Left ventricle myocardium inferior (tissue), 1 donor: ENCODE results near the gene GTF2IRD1. TPM values are rescaled to one million over a fixed set of nuclear protein-coding genes. Genes with fewer than 3 reads are reported as not detected.

Experiments
- DNase-seq: peaks from one replicate; pipeline ENCODE4 v3.0.0-alpha.2; 2020
- H3K27ac ChIP-seq: fragments of 200-600 bp; replicated peaks from 2 replicates; pipeline ENCODE4 v1.8.0; 2021
- H3K27me3 ChIP-seq: fragments of 200-600 bp; 2 replicates; pipeline ENCODE4 v1.8.0; 2021; ENCODE audit warnings: low read depth
- H3K36me3 ChIP-seq: fragments of 200-600 bp; 2 replicates; pipeline ENCODE4 v1.8.0; 2021
- H3K4me1 ChIP-seq: fragments of 200-600 bp; 2 replicates; pipeline ENCODE4 v1.8.0; 2021
- H3K4me3 ChIP-seq: fragments of 200-600 bp; 2 replicates; pipeline ENCODE4 v1.8.0; 2021; ENCODE audit warnings: mild to moderate bottlenecking, moderate library complexity
- H3K9me3 ChIP-seq: fragments of 200-600 bp; replicated peaks from 2 replicates; pipeline ENCODE4 v1.8.0; 2021
- intact Hi-C: fragments of 100-400 bp; cut with micrococcal nuclease; formaldehyde crosslinking; loops from one replicate; pipeline ENCODE4 v1.11.0; 2022
- total RNA-seq: library from RNA; stranded (reverse); fragmentation: NEBNext Ultra II Directional; extraction: Animal tissue kit (Norgen Biotek cat#: 25700); gene quantifications from one replicate; pipeline ENCODE4 v1.2.1, GENCODE V29; 2021
- TF ChIP-seq, protein P1 (sequence below): fragments of 200-600 bp; IDR thresholded peaks from 2 replicates; pipeline ENCODE4 v1.8.0; 2021; ENCODE audit warnings: antibody characterized with exemption, mild to moderate bottlenecking, borderline replicate concordance
- donor health status: DM: no; HTN: yes; CAD: no; lungs with severe emphysema.

Gene GTF2IRD1
- total RNA-seq, 1 donor from 2014 or later = 15.8 TPM

DNA sequence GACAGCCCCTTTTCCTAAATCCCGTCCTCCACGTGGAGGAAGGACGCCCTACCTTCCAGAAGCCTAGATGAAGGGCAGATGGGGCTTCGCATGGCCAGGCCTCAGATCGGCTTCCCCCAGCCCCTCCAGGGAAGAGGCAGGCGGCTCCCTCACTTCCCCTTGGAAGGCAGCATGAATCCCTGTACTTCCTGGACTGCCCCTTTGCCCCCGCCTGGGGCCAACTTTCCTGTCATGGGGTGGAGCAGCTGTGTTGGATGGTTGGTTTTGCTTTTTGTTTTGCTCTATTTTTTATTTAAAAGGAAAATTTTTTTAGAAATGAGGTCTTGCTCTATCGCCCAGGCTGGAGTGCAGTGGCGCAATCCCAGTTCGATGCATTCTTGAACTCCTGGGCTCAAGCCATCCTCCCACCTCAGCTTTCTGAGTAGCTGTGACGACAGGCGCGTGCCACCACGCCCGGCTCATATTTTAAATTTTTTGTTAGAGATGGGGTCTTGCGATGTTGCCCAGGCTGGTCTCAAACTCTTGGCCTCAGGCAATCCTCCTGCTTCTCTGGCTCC lies 27.2 kb downstream of the GTF2IRD1 start:
- peak; percentile 49 for DNase-seq
- intact Hi-C loops = no loop called here
- H3K36me3 ChIP-seq = no peaks in the 10 kb centered on the region

DNA sequence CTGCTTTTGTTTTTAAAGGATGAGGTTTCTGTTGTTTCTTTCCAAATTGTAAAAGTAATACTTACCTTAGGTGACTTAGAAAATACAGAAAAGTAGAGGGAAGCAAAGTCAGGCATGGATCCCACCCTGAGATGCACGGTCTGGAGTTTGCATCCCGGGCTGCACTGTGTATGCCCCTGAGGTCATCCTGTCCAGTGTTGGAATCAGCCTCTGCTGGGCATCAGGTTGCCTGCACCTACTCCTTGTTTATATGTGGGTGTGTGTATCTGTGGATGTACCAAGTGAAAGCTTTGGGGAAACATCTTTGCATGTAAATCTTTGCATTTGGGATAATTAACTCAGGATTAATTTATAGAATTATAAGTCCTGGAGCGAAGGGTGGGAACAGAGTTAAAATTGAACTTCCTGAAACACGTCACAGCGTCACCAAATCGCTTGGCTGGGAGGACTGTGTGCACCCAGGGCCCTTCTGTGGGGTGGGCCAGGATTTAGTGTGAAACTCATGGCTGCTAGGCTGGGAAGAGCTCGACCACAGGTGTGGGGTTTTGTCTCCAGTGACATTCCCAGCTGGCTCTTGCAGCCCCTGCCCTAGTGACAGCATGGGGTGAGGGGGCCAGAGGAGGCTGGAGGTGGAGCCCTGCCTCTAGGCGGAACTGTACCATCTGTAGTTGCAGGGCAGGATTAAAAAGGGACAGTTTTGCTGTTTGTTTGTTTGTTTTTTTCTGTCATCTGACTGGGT lies 27.9 kb downstream of the GTF2IRD1 start:
- TF ChIP-seq, protein P1, sequence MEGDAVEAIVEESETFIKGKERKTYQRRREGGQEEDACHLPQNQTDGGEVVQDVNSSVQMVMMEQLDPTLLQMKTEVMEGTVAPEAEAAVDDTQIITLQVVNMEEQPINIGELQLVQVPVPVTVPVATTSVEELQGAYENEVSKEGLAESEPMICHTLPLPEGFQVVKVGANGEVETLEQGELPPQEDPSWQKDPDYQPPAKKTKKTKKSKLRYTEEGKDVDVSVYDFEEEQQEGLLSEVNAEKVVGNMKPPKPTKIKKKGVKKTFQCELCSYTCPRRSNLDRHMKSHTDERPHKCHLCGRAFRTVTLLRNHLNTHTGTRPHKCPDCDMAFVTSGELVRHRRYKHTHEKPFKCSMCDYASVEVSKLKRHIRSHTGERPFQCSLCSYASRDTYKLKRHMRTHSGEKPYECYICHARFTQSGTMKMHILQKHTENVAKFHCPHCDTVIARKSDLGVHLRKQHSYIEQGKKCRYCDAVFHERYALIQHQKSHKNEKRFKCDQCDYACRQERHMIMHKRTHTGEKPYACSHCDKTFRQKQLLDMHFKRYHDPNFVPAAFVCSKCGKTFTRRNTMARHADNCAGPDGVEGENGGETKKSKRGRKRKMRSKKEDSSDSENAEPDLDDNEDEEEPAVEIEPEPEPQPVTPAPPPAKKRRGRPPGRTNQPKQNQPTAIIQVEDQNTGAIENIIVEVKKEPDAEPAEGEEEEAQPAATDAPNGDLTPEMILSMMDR = no peak
- Histone ChIP-seq H3K27ac (peak overlapping the region; percentile 98), H3K27me3 (no peaks in the 10 kb centered on the region), H3K36me3 (no peaks in the 10 kb centered on the region), H3K4me1 (peaks cover 77% of the 10 kb centered on the region), H3K4me3 (peak overlapping the region; percentile 68), H3K9me3 (no peaks in the 10 kb centered on the region)
- intact Hi-C loops = no loop called here
- no peak for DNase-seq

More for the DNA sequence above, 27.2 kb downstream of the GTF2IRD1 start:
- Histone ChIP-seq H3K27ac (peak overlapping the region; percentile 98), H3K9me3 (no peaks in the 10 kb centered on the region), H3K4me3 (peak overlapping the region; percentile 68), H3K27me3 (no peaks in the 10 kb centered on the region), H3K4me1 (peaks cover 81% of the 10 kb centered on the region)
- TF ChIP-seq, protein P1 = no peak

DNA sequence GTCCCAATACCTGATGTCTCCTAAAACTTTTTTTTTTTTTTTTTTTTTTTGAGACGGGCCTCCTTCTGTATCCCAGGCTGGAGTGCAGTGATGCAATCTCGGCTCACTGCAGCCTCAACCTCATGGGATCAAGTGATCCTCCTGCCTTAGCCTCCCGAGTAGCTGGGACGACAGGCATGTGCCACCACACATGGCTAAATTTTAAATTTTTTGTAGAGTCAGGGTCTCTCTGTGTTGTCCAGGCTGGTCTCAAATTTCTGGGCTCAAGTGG lies 28.4 kb downstream of the GTF2IRD1 start:
- Histone ChIP-seq H3K4me3 (no peak overlapping the region), H3K9me3 (no peaks in the 10 kb centered on the region), H3K4me1 (peaks cover 72% of the 10 kb centered on the region), H3K27ac (peak overlapping the region; percentile 98), H3K36me3 (no peaks in the 10 kb centered on the region), H3K27me3 (no peaks in the 10 kb centered on the region)
- TF ChIP-seq, protein P1 = no peak
- no peak for DNase-seq
- intact Hi-C loops = no loop called here

DNA sequence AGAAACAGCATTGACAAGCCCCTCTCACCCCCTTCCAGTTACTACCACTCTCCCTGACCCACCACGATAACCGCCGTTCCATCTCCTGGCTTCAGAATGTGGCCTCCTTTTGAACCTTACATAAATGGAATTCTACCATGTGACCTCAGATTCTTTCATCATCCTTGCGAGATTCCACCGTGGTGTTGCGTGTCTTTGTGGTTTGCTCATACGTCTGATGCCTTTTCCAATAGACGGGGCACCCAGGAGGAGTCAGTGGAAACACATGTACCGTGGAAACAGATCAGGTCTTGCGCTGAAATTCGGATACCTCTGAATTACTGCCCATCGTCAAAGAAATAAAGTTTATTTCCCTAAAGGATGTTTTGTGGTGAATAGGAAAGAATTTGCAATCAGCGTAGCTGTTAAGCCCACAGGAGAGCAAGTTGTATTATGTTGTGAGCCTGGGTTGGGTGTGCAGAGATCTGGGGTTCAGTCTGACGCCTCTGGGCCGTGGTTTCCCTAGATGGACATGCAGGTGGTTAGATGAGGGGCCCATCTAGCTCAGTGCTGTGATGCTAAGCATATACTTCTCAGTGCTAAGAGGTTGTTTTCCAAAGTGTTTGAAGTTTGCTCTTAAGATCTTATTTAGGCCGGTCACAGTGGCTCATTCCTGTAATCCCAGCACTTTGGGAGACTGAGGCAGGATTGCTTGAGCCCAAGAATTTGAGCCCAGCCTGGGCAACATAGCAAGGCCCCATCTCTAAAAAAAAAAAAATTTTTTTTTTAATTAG lies 29.1 kb downstream of the GTF2IRD1 start:
- Histone ChIP-seq H3K4me3 (no peak overlapping the region), H3K36me3 (no peaks in the 10 kb centered on the region), H3K27me3 (no peaks in the 10 kb centered on the region), H3K9me3 (no peaks in the 10 kb centered on the region), H3K27ac (peak overlapping the region; percentile 98), H3K4me1 (peaks cover 65% of the 10 kb centered on the region)
- intact Hi-C loops = no loop called here
- TF ChIP-seq, protein P1 = no peak
- no peak for DNase-seq

DNA sequence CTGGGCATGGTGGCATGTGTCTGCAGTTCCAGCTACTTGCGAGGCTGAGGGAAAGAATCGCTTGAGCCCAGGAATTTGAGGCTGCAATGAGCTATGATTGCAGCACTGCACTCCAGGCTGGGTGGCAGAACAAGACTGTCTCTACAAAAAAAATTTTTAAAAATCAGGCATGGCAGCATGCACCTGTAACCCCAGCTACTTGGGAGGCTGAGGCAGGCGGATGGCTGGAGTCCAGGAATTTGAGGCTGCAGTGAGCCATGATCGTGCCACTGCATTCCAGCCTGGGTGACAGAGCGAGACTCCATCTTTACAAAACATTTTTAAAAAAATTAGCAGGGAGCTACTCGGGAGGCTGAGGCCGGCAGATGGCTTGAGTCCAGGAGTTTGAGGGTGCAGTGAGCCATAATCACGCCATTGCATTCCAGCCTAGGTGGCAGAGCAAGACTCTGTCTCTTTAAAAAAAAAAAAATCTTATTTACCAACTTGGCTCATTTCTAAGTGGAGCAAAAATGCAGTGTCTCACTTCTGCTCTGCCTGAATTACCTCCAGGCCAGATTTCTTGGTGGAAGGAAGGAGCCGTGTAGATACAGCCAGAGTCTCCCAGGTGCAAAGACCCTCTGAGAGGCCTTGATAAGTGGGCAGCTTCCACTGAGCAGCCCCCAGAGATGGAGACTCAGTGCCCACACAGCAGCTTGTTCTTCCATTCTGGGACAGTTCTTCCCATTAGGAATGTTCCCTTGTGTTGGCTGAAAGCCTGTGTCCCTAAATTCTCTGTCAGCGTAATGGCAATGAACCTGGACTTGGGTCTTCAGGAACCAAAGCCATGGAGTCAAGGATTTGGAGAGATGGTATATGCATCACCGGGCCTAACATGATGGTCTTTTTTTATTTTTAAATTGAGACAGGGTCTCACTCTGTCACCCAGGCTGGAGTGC lies 30.0 kb downstream of the GTF2IRD1 start:
- H3K9me3 ChIP-seq = no peaks in the 10 kb centered on the region
- no peaks in the 10 kb centered on the region for H3K27me3 ChIP-seq
- no peak overlapping the region for H3K4me3 ChIP-seq
- H3K27ac ChIP-seq = peak overlapping the region; percentile 98
- H3K36me3 ChIP-seq = no peaks in the 10 kb centered on the region
- H3K4me1 ChIP-seq = peaks cover 57% of the 10 kb centered on the region
- intact Hi-C loops = no loop called here
- DNase-seq = no peak
- TF ChIP-seq, protein P1 = no peak
